AG09309 (cell line): ENCODE results near the gene BRDT.

ENCODE experiments used
- DNase-seq: peaks from one replicate; pipeline ENCODE4 v3.0.0-alpha.2; 2010; ENCODE audit warnings: low read depth
- H3K4me3 ChIP-seq: 2 replicates; pipeline ENCODE4 v1.5.1; 2011; ENCODE audit warnings: mild to moderate bottlenecking, low read depth, low read length, moderate library complexity; ENCODE audit not compliant: control insufficient read depth
- TF ChIP-seq, protein P1 (sequence below): IDR thresholded peaks from 2 replicates; pipeline ENCODE4 v1.5.1; 2011; ENCODE audit warnings: mild to moderate bottlenecking, low read depth, low read length, inconsistent platforms; ENCODE audit not compliant: insufficient read depth, control insufficient read depth; ENCODE audit errors: missing control alignments

Gene BRDT

GRCh38 chr1:92031281-92032110 is 82.3 kb downstream of the BRDT start:
- no peak overlapping the region for H3K4me3 ChIP-seq
- TF ChIP-seq, protein P1, sequence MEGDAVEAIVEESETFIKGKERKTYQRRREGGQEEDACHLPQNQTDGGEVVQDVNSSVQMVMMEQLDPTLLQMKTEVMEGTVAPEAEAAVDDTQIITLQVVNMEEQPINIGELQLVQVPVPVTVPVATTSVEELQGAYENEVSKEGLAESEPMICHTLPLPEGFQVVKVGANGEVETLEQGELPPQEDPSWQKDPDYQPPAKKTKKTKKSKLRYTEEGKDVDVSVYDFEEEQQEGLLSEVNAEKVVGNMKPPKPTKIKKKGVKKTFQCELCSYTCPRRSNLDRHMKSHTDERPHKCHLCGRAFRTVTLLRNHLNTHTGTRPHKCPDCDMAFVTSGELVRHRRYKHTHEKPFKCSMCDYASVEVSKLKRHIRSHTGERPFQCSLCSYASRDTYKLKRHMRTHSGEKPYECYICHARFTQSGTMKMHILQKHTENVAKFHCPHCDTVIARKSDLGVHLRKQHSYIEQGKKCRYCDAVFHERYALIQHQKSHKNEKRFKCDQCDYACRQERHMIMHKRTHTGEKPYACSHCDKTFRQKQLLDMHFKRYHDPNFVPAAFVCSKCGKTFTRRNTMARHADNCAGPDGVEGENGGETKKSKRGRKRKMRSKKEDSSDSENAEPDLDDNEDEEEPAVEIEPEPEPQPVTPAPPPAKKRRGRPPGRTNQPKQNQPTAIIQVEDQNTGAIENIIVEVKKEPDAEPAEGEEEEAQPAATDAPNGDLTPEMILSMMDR = no peak
- DNase-seq = no peak

DNA sequence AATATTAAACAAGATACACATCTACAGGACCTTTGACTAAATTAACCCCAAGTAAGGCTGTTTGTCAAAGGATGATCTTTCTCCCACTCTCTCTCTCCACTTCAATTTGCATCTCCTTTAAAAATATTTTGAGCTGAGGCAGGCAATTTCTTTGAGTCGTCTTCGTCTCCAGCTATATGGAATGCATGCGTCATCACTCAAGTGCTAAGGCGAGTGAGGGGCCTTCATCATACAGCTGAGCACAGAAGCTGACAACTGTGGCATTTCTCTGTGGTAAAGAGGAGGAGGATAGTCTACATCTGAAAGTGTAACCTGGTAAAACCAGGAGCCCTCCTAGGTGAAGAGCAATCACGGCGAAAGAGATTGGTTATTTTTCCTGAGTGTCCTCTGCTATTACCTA is 88.2 kb downstream of the BRDT start:
- TF ChIP-seq, protein P1 = no peak
- no peak for DNase-seq
- no peak overlapping the region for H3K4me3 ChIP-seq

DNA sequence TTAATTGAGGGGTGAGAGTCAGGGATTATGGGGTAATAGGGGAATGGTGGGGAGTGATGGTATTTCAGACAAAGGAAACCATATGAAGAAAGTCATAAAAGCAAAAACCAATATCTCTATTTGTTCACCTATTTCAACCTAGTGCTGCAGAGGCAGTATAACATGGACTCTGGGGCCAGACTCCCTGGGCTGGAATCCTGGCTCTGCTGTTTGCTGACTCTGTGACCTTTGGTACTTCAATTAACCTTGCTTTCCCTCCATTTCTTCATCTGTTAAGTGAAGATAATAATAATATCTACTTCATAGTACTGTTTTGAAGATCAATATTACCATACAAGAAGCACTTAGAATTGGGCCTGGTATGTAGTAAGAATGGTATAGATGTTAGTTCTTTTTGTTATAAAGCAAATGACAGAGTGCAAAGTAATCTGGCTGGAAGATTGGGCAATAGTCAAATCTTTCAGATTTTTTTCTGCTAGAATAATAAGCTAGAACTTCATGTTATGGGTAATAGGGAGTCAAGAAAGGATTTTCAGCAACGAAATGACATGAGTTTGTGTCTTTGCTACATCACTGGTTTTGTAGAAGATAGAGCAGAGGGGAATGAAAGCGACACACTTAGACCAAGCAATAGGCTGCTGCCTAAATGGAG is 89.6 kb downstream of the BRDT start:
- DNase-seq = no peak
- TF ChIP-seq, protein P1 = no peak
- no peak overlapping the region for H3K4me3 ChIP-seq

GRCh38 chr1:92040971-92041370 is 91.8 kb downstream of the BRDT start:
- TF ChIP-seq, protein P1 = no peak
- no peak overlapping the region for H3K4me3 ChIP-seq
- DNase-seq = no peak

DNA sequence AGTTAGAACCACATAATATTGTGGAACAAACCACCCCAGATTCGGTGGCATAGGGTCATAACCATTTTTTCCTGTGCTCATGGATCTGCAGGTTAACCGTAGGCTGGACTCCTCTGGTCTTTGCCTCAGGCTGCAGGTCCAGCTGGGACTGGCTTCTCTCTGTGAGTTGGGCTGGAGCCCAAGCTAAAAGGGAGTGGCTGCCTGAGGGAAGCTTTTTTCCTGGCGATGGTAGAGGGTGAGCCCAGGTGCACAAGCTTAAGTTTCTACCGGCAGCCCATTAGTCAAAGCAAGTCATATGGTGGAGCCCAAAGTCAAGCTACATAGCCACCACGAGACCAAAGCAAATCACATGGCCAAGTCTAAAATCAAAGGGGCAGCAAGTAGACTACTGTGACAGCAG is 94.4 kb downstream of the BRDT start:
- no peak overlapping the region for H3K4me3 ChIP-seq
- DNase-seq = no peak
- TF ChIP-seq, protein P1 = no peak

- DNase-seq = no peak
- TF ChIP-seq, protein P1 = no peak
- no peak overlapping the region for H3K4me3 ChIP-seq
These were observed 96.7 kb downstream of the BRDT start for GRCh38 chr1:92045766-92046495.
